ENCODE data around the gene CANT1.

Gene CANT1

GRCh38 chr17:78960928-78961327 lies 48.6 kb downstream of the CANT1 start:
- no peak overlapping the region for H3K4me3 ChIP-seq (ENCODE audit: low read depth, low read length)
- TF ChIP-seq MYC (IDR thresholded peaks at IDR 0.05; ENCODE audit: low read depth, low read length) (no peak), MAX (IDR thresholded peaks at IDR 0.05; ENCODE audit: low read depth, low read length) (no peak), POLR2A (IDR thresholded peaks at IDR 0.05; ENCODE audit: extremely low read depth, insufficient read length) (no peak)
- TF ChIP-seq, protein P1, sequence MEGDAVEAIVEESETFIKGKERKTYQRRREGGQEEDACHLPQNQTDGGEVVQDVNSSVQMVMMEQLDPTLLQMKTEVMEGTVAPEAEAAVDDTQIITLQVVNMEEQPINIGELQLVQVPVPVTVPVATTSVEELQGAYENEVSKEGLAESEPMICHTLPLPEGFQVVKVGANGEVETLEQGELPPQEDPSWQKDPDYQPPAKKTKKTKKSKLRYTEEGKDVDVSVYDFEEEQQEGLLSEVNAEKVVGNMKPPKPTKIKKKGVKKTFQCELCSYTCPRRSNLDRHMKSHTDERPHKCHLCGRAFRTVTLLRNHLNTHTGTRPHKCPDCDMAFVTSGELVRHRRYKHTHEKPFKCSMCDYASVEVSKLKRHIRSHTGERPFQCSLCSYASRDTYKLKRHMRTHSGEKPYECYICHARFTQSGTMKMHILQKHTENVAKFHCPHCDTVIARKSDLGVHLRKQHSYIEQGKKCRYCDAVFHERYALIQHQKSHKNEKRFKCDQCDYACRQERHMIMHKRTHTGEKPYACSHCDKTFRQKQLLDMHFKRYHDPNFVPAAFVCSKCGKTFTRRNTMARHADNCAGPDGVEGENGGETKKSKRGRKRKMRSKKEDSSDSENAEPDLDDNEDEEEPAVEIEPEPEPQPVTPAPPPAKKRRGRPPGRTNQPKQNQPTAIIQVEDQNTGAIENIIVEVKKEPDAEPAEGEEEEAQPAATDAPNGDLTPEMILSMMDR (IDR thresholded peaks at IDR 0.05; ENCODE audit: low read depth, low read length) = no peak
- no peak for DNase-seq (ENCODE audit: low read depth)

DNA sequence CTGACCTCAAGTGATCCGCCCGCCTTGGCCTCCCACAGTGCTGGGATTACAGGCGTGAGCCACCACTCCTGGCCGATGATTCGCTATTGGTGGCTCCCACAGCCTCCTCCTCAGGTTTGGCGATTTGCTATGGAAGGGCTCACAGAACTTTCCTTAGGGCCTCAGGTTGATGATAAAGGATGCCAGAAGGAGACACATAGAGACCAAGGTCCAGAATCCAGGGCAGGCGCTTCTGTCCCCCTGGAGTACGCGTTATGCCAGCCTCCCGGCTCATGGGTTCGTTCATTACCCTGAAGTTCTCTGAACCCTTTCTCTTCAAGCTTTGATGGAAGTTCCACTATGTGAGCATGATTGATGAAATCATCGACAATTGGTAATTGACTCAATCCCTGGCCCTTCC lies 49.8 kb downstream of the CANT1 start:
- H3K4me3 ChIP-seq (ENCODE audit: low read depth, low read length) = no peak overlapping the region
- TF ChIP-seq, protein P1 (IDR thresholded peaks at IDR 0.05; ENCODE audit: low read depth, low read length) = no peak
- TF ChIP-seq MYC (IDR thresholded peaks at IDR 0.05; ENCODE audit: low read depth, low read length) (no peak), MAX (IDR thresholded peaks at IDR 0.05; ENCODE audit: low read depth, low read length) (no peak), POLR2A (IDR thresholded peaks at IDR 0.05; ENCODE audit: extremely low read depth, insufficient read length) (no peak)
- DNase-seq (ENCODE audit: low read depth) = no peak

DNA sequence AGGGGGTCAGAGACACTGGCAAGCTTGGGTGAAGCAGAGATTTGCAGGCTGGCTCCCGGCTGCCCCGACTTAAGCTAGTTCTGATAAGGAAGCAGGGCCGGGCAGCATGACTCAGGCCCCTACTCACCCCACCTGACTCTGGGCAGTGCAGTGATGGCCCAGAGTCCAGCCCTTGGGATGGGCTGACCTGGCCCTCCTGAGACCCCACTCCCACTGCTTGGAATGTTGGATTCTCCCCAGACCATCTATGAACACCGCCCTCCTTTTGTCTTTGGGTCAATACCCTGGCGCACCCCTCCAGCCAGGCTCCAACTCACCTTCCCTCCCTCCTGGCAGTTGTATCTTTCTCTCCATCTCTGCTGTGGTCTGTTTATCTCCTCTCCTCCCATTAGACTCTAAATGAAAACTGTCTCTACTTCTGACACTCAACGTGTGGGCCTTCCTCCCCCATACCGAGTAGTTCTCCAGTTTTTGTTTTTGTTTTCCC lies 50.9 kb downstream of the CANT1 start:
- no peak for DNase-seq (ENCODE audit: low read depth)
- no peak for TF ChIP-seq MAX (IDR thresholded peaks at IDR 0.05; ENCODE audit: low read depth, low read length)
- TF ChIP-seq, protein P1 (IDR thresholded peaks at IDR 0.05; ENCODE audit: low read depth, low read length) = no peak
- no peak for TF ChIP-seq POLR2A (IDR thresholded peaks at IDR 0.05; ENCODE audit: extremely low read depth, insufficient read length)
- TF ChIP-seq MYC (IDR thresholded peaks at IDR 0.05; ENCODE audit: low read depth, low read length) = no peak
- no peak overlapping the region for H3K4me3 ChIP-seq (ENCODE audit: low read depth, low read length)

GRCh38 chr17:78957128-78957527 lies 52.4 kb downstream of the CANT1 start:
- no peak for DNase-seq (ENCODE audit: low read depth)
- H3K4me3 ChIP-seq (ENCODE audit: low read depth, low read length) = no peak overlapping the region
- TF ChIP-seq POLR2A (IDR thresholded peaks at IDR 0.05; ENCODE audit: extremely low read depth, insufficient read length) (no peak), MYC (IDR thresholded peaks at IDR 0.05; ENCODE audit: low read depth, low read length) (no peak), MAX (IDR thresholded peaks at IDR 0.05; ENCODE audit: low read depth, low read length) (no peak)
- TF ChIP-seq, protein P1 (IDR thresholded peaks at IDR 0.05; ENCODE audit: low read depth, low read length) = no peak

GRCh38 chr17:78956254-78956653 lies 53.3 kb downstream of the CANT1 start:
- TF ChIP-seq MAX (IDR thresholded peaks at IDR 0.05; ENCODE audit: low read depth, low read length) (no peak), MYC (IDR thresholded peaks at IDR 0.05; ENCODE audit: low read depth, low read length) (no peak), POLR2A (IDR thresholded peaks at IDR 0.05; ENCODE audit: extremely low read depth, insufficient read length) (no peak)
- TF ChIP-seq, protein P1 (IDR thresholded peaks at IDR 0.05; ENCODE audit: low read depth, low read length) = no peak
- no peak overlapping the region for H3K4me3 ChIP-seq (ENCODE audit: low read depth, low read length)
- DNase-seq (ENCODE audit: low read depth) = no peak

Data from NB4 (cell line).